RWPE1 (cell line): Measurements from ENCODE around the gene MED8.
"Not testable (repeated sequence)": the region's sequence is repeated elsewhere in the genome, so short reads cannot be mapped to it uniquely, and the experiment has no call there.

ENCODE experiments used
- CTCF ChIA-PET: fragments of 350-600 bp; sonication (Branson Sonifier 250); formaldehyde crosslinking; extraction: SDS; loops from one replicate; lab custom pipeline; 2021; lab: Yijun Ruan, JAX
- POLR2A ChIA-PET: fragments of 400-600 bp; formaldehyde crosslinking; extraction: SDS; loops from one replicate; lab custom pipeline; 2020; ENCODE audit warnings: antibody characterized with exemption; ENCODE audit not compliant: low non-redundant PET; lab: Yijun Ruan, JAX
- DNase-seq: peaks from one replicate; pipeline ENCODE4 v3.0.0; 2012; ENCODE audit warnings: low spot score
- H3K27ac ChIP-seq: fragments of 450-650 bp; 2 replicates; pipeline ENCODE4 v1.5.1; 2017
- CTCF ChIP-seq: fragments of 450-650 bp; conservative IDR thresholded peaks from 2 replicates; pipeline ENCODE4 v1.5.1; 2017; ENCODE audit warnings: low read depth, mild to moderate bottlenecking

MED8 gene

GRCh38 chr1:43402089-43402865 is 12.7 kb upstream of the MED8 start:
- CTCF ChIA-PET = interaction anchor here (0.6 kb wide), 2 partner anchors 42 to 341 kb away, joined by 3 to 6 read pairs; no protein-coding TSS in a partner anchor
- no peak overlapping the region for H3K27ac ChIP-seq
- no peak for DNase-seq
- no peak for TF ChIP-seq CTCF
- POLR2A ChIA-PET = no interaction called here

- DNase-seq, POLR2A ChIA-PET, H3K27ac ChIP-seq: not testable (repeated sequence)
- CTCF ChIA-PET = interaction anchor here (1.1 kb wide), 1 partner anchor 14 kb away, joined by 3 read pairs; no protein-coding TSS in a partner anchor
Measured at GRCh38 chr1:43400441-43400840, 10.8 kb upstream of the MED8 start.

GRCh38 chr1:43398227-43398626 is 8.6 kb upstream of the MED8 start:
- TF ChIP-seq CTCF = no peak
- no peak overlapping the region for H3K27ac ChIP-seq
- DNase-seq = no peak
- ChIA-PET CTCF (no interaction called here), POLR2A (no interaction called here)

GRCh38 chr1:43396059-43396458 is 6.5 kb upstream of the MED8 start:
- ChIA-PET CTCF (interaction anchor here (0.7 kb wide), 1 partner anchor 13 kb away, joined by 5 read pairs; no protein-coding TSS in a partner anchor), POLR2A (no interaction called here)
- no peak overlapping the region for H3K27ac ChIP-seq
- TF ChIP-seq CTCF = no peak
- DNase-seq = no peak

- no peak for DNase-seq
- no peak for TF ChIP-seq CTCF
- ChIA-PET CTCF (no interaction called here), POLR2A (no interaction called here)
- H3K27ac ChIP-seq = no peak overlapping the region
Measured at GRCh38 chr1:43395523-43395922, 5.9 kb upstream of the MED8 start.

GRCh38 chr1:43392702-43393101 is 3.1 kb upstream of the MED8 start:
- DNase-seq = no peak
- POLR2A ChIA-PET = no interaction called here
- TF ChIP-seq CTCF = no peak
- H3K27ac ChIP-seq = no peak overlapping the region
- CTCF ChIA-PET = interaction anchor here (0.7 kb wide), 1 partner anchor 85 kb away, joined by 3 read pairs; no protein-coding TSS in a partner anchor

DNA sequence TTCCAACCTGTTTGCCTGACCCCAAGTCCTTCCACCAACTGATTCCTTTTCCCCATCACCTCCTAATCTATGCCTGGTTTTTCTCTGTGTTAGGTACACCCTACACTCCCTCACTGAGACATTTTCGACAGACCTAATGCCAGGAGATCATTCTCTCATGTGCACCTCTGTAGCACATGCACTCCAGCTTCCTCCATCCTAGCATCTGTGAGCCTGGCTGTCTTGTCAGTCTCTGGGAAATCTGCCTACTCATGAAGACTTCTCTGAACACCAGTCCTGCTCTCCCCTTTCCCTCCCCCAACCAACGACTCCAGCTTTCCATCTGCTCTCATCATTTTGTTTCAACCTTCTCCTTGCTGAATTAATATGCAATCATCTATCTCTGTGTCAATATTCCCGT is 987 bp downstream of the MED8 start:
- POLR2A ChIA-PET = interaction anchor here (0.5 kb wide), 1 partner anchor 11 kb away, joined by 4 read pairs; no protein-coding TSS in a partner anchor
- H3K27ac ChIP-seq = no peak overlapping the region
- no peak for DNase-seq
- CTCF ChIA-PET = interaction anchor here (0.6 to 1.2 kb wide), 3 partner anchors 30 to 162 kb away, joined by 3 to 6 read pairs (median 4); partner anchors contain the start of gene CDC20
- TF ChIP-seq CTCF = no peak
